Hepatocyte (in vitro differentiated cells): ENCODE data around the gene SAFB2. TPM values are rescaled to one million over a fixed set of nuclear protein-coding genes. Genes with fewer than 3 reads are reported as not detected.

ENCODE experiments used
- DNase-seq: peaks from one replicate; pipeline ENCODE4 v3.0.0-alpha.2; 2016; ENCODE audit warnings: low spot score
- H2AFZ ChIP-seq: fragments of 200-600 bp; sonication (generic); 2 replicates; pipeline ENCODE4 v1.6.0; 2016; ENCODE audit warnings: antibody characterized with exemption, mild to moderate bottlenecking
- H3K27ac ChIP-seq: fragments of 200-600 bp; sonication (generic); 2 replicates; pipeline ENCODE4 v1.5.1; 2016; ENCODE audit warnings: mild to moderate bottlenecking
- H3K27me3 ChIP-seq: fragments of 200-600 bp; sonication (generic); 2 replicates; pipeline ENCODE4 v1.6.1; 2016
- H3K36me3 ChIP-seq: fragments of 200-600 bp; sonication (generic); replicated peaks from 2 replicates; pipeline ENCODE4 v1.5.1; 2016; ENCODE audit warnings: low read depth; ENCODE audit not compliant: insufficient read depth
- H3K4me1 ChIP-seq: fragments of 200-600 bp; sonication (generic); 2 replicates; pipeline ENCODE4 v1.5.1; 2016; ENCODE audit warnings: mild to moderate bottlenecking, moderate library complexity; ENCODE audit not compliant: insufficient read depth
- H3K4me2 ChIP-seq: fragments of 200-600 bp; sonication (generic); 2 replicates; pipeline ENCODE4 v1.6.0; 2016
- H3K4me3 ChIP-seq: fragments of 200-600 bp; sonication (generic); 2 replicates; pipeline ENCODE4 v1.5.1; 2016; ENCODE audit warnings: mild to moderate bottlenecking
- H3K79me2 ChIP-seq: fragments of 200-600 bp; sonication (generic); 2 replicates; pipeline ENCODE4 v1.6.0; 2017; ENCODE audit warnings: mild to moderate bottlenecking
- H3K9me2 ChIP-seq: fragments of 200-600 bp; sonication (generic); replicated peaks from 2 replicates; pipeline ENCODE4 v1.6.0; 2017; ENCODE audit warnings: mild to moderate bottlenecking; ENCODE audit not compliant: insufficient read depth
- H3K9me3 ChIP-seq: fragments of 200-600 bp; sonication (generic); 2 replicates; pipeline ENCODE4 v1.5.1; 2016; ENCODE audit warnings: low read depth, mild to moderate bottlenecking
- H4K20me1 ChIP-seq: fragments of 200-600 bp; sonication (generic); 2 replicates; pipeline ENCODE4 v1.6.0; 2016; ENCODE audit warnings: mild to moderate bottlenecking; ENCODE audit not compliant: insufficient read depth, poor library complexity, severe bottlenecking
- CTCF ChIP-seq: fragments of 200-600 bp; sonication (generic); IDR thresholded peaks from 2 replicates; pipeline ENCODE4 v1.5.1; 2016; ENCODE audit warnings: antibody characterized with exemption, mild to moderate bottlenecking; ENCODE audit not compliant: poor library complexity
- EZH2 ChIP-seq: fragments of 200-600 bp; sonication (generic); IDR thresholded peaks from 2 replicates; pipeline ENCODE4 v1.6.1; 2016; ENCODE audit warnings: antibody characterized with exemption, mild to moderate bottlenecking, borderline replicate concordance
- EZH2phosphoT487 ChIP-seq: fragments of 200-600 bp; sonication (generic); IDR thresholded peaks from one replicate; pipeline ENCODE4 v1.6.1; 2018; ENCODE audit warnings: antibody characterized with exemption, mild to moderate bottlenecking, low read depth, moderate library complexity; ENCODE audit not compliant: unreplicated experiment, severe bottlenecking
- WGBS: methylation state at CpG from one replicate; pipeline ENCODE4 v1.1.6; 2016; ENCODE audit warnings: low lambda C conversion rate; ENCODE audit errors: missing lambda C conversion rate; 5-methylcytosine and 5-hydroxymethylcytosine counted together
- polyA plus RNA-seq: library from polyadenylated mRNA; unstranded; fragments of >200 nt; fragmentation: Nextera tagmentation; extraction: Ambion mirVana; gene quantifications from 2 replicates; pipeline ENCODE4 v1.2.1, GENCODE V29; 2016
- total RNA-seq: library from RNA; depleted of rRNA; stranded (reverse); fragments of >200 nt; gene quantifications from 2 replicates; pipeline ENCODE4 v1.2.3, GENCODE V29; 2014

Gene SAFB2
- 21.1 and 22.7 TPM in 2 replicates for total RNA-seq
- 42.6 and 67.5 TPM in 2 replicates for polyA plus RNA-seq

- Histone ChIP-seq H3K27ac (peak within 1 kb of the TSS; percentile 94), H4K20me1 (peaks cover 46% of the 10 kb centered on the region), H3K36me3 (no peaks in the 10 kb centered on the region), H3K4me3 (peak within 1 kb of the TSS; percentile 71), H3K9me2 (no peaks in the 10 kb centered on the region), H3K4me1 (peaks cover 15% of the 10 kb centered on the region), H3K4me2 (peak within 1 kb of the TSS; percentile 92), H2AFZ (peak within 1 kb of the TSS; percentile 61), H3K9me3 (no peaks in the 10 kb centered on the region), H3K27me3 (no peaks in the 10 kb centered on the region), H3K79me2 (peaks cover 91% of the 10 kb centered on the region)
- peak; percentile 100 for DNase-seq
- under 1% methylated on average over 109 of the region's 116 CpGs for WGBS
- TF ChIP-seq CTCF, result no peak
- TF ChIP-seq EZH2phosphoT487, result no peak
- TF ChIP-seq EZH2, result no peak
Measured at GRCh38 chr19:5622465-5623396, at the start of gene SAFB2, which contains the start of gene SAFB. TSS of gene SAFB2 (minus strand) at chr19:5622776. CDS start at chr19:5622715, 61 bp downstream. TSS of gene SAFB (plus strand) at chr19:5623083. CDS start at chr19:5623206, 123 bp downstream.

GRCh38 chr19:5671600-5671999 lies 49.0 kb upstream of the SAFB2 start:
- no peaks in the 10 kb centered on the region for H4K20me1 ChIP-seq
- DNase-seq, result no peak
- H3K27me3 ChIP-seq, result no peaks in the 10 kb centered on the region
- no peak overlapping the region for H3K27ac ChIP-seq
- no peak overlapping the region for H2AFZ ChIP-seq
- no peaks in the 10 kb centered on the region for H3K9me3 ChIP-seq
- TF ChIP-seq EZH2 (no peak), CTCF (no peak), EZH2phosphoT487 (no peak)
- 98% methylated on average over 7 of the region's 7 CpGs for WGBS
- H3K36me3 ChIP-seq, result no peaks in the 10 kb centered on the region
- H3K4me3 ChIP-seq, result no peak overlapping the region
- no peaks in the 10 kb centered on the region for H3K9me2 ChIP-seq
- no peak overlapping the region for H3K4me2 ChIP-seq
- H3K79me2 ChIP-seq, result no peaks in the 10 kb centered on the region
- no peaks in the 10 kb centered on the region for H3K4me1 ChIP-seq

- no peak overlapping the region for H2AFZ ChIP-seq
- WGBS, result 87% methylated on average over 11 of the region's 11 CpGs
- H3K27me3 ChIP-seq, result no peaks in the 10 kb centered on the region
- no peaks in the 10 kb centered on the region for H3K36me3 ChIP-seq
- H3K9me3 ChIP-seq, result no peaks in the 10 kb centered on the region
- H3K79me2 ChIP-seq, result no peaks in the 10 kb centered on the region
- no peaks in the 10 kb centered on the region for H4K20me1 ChIP-seq
- no peak overlapping the region for H3K4me3 ChIP-seq
- H3K4me1 ChIP-seq, result no peaks in the 10 kb centered on the region
- no peak for DNase-seq
- no peak for TF ChIP-seq EZH2phosphoT487
- no peak for TF ChIP-seq EZH2
- no peak for TF ChIP-seq CTCF
- no peak overlapping the region for H3K4me2 ChIP-seq
- no peaks in the 10 kb centered on the region for H3K9me2 ChIP-seq
- no peak overlapping the region for H3K27ac ChIP-seq
Measured at GRCh38 chr19:5669212-5669611, 46.6 kb upstream of the SAFB2 start.
